ENCODE data around the gene GNG7.

DNA sequence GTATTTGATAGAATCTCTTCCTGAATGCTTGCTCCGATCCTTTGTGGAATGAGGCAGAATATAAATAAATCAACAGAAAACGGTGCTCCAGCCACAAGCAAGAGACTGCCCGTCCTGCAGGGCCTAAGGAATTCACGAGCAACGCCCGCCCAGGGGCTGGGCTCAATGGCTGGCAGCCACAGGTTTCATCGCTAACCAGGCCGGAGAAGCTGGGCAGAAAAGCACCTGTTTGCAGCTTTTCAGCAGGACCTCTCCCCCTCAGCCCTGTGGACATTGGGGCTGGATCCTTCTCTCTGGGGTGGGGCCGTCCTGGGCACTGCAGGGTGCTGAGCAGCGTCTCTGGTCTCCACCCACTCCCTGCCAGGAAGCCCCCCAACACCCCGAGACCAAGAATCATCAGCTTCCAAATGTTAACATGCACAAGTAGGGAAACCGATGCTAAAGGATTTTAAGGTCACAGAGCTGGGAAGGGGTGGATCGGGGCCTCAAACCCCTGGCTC lies 124.1 kb downstream of the GNG7 start:
- TF ChIP-seq, protein P1, sequence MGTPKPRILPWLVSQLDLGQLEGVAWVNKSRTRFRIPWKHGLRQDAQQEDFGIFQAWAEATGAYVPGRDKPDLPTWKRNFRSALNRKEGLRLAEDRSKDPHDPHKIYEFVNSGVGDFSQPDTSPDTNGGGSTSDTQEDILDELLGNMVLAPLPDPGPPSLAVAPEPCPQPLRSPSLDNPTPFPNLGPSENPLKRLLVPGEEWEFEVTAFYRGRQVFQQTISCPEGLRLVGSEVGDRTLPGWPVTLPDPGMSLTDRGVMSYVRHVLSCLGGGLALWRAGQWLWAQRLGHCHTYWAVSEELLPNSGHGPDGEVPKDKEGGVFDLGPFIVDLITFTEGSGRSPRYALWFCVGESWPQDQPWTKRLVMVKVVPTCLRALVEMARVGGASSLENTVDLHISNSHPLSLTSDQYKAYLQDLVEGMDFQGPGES (IDR thresholded peaks at IDR 0.05; ENCODE audit: low read depth, low read length), result no peak
- TF ChIP-seq, protein P2, sequence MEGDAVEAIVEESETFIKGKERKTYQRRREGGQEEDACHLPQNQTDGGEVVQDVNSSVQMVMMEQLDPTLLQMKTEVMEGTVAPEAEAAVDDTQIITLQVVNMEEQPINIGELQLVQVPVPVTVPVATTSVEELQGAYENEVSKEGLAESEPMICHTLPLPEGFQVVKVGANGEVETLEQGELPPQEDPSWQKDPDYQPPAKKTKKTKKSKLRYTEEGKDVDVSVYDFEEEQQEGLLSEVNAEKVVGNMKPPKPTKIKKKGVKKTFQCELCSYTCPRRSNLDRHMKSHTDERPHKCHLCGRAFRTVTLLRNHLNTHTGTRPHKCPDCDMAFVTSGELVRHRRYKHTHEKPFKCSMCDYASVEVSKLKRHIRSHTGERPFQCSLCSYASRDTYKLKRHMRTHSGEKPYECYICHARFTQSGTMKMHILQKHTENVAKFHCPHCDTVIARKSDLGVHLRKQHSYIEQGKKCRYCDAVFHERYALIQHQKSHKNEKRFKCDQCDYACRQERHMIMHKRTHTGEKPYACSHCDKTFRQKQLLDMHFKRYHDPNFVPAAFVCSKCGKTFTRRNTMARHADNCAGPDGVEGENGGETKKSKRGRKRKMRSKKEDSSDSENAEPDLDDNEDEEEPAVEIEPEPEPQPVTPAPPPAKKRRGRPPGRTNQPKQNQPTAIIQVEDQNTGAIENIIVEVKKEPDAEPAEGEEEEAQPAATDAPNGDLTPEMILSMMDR (IDR thresholded peaks at IDR 0.05), result no peak
- TF ChIP-seq POLR2AphosphoS5 (IDR thresholded peaks at IDR 0.05; ENCODE audit: low read depth, low read length) (no peak), GABPA (IDR thresholded peaks at IDR 0.05; ENCODE audit: low read depth) (no peak)
